HUES6 (cell line): ENCODE measurements around the gene HACE1.

ENCODE experiments used
- H3K27ac ChIP-seq: 2 replicates; pipeline ENCODE4 v1.7.0; 2013; ENCODE audit warnings: low read depth, mild to moderate bottlenecking, low read length, inconsistent platforms
- H3K27me3 ChIP-seq: 2 replicates; pipeline ENCODE4 v1.6.1; 2013; ENCODE audit warnings: low read length; ENCODE audit not compliant: control insufficient read depth, insufficient read depth
- H3K36me3 ChIP-seq: 2 replicates; pipeline ENCODE4 v1.6.1; 2013; ENCODE audit warnings: low read length; ENCODE audit not compliant: control insufficient read depth, insufficient read depth
- H3K4me1 ChIP-seq: 2 replicates; pipeline ENCODE4 v1.6.1; 2013; ENCODE audit warnings: low read length; ENCODE audit not compliant: control insufficient read depth, insufficient read depth
- H3K4me3 ChIP-seq: 2 replicates; pipeline ENCODE4 v1.5.1; 2013; ENCODE audit warnings: low read depth, low read length
- H3K9ac ChIP-seq: one replicate; pipeline ENCODE4 v1.6.1; 2013; ENCODE audit warnings: mild to moderate bottlenecking, low read length
- H3K9me3 ChIP-seq: 2 replicates; pipeline ENCODE4 v1.6.1; 2013; ENCODE audit warnings: low read depth, low read length; ENCODE audit not compliant: control insufficient read depth, insufficient read depth

The HACE1 gene

GRCh38 chr6:104704191-104704590, 155.5 kb downstream of the HACE1 start:
- Histone ChIP-seq H3K27ac (no peak overlapping the region), H3K36me3 (0 out of 2 replicates have a peak, but pooled peaks cover 1% of the 10 kb centered on the region), H3K27me3 (no peaks in the 10 kb centered on the region), H3K9me3 (no peaks in the 10 kb centered on the region), H3K4me1 (no peaks in the 10 kb centered on the region; the same call in 1 of the 2 replicates), H3K9ac (no peak overlapping the region), H3K4me3 (no peak overlapping the region)

GRCh38 chr6:104702126-104702841, 157.4 kb downstream of the HACE1 start:
- H3K4me3 ChIP-seq, result no peak overlapping the region
- no peak overlapping the region for H3K9ac ChIP-seq
- no peaks in the 10 kb centered on the region for H3K36me3 ChIP-seq
- no peaks in the 10 kb centered on the region; the same call in 1 of the 2 replicates for H3K4me1 ChIP-seq
- no peaks in the 10 kb centered on the region for H3K9me3 ChIP-seq
- H3K27me3 ChIP-seq, result no peaks in the 10 kb centered on the region
- no peak overlapping the region; the same call in 1 of the 2 replicates for H3K27ac ChIP-seq

GRCh38 chr6:104700371-104701185, 159.1 kb downstream of the HACE1 start:
- Histone ChIP-seq H3K9ac (peak overlapping the region; percentile 45), H3K9me3 (no peaks in the 10 kb centered on the region), H3K4me1 (no peaks in the 10 kb centered on the region; the same call in 1 of the 2 replicates), H3K4me3 (no peak overlapping the region), H3K36me3 (no peaks in the 10 kb centered on the region), H3K27ac (no peak overlapping the region; the same call in 1 of the 2 replicates), H3K27me3 (no peaks in the 10 kb centered on the region)

- no peak overlapping the region for H3K27ac ChIP-seq
- no peaks in the 10 kb centered on the region; the same call in 1 of the 2 replicates for H3K4me1 ChIP-seq
- no peak overlapping the region for H3K4me3 ChIP-seq
- H3K36me3 ChIP-seq, result no peaks in the 10 kb centered on the region
- H3K27me3 ChIP-seq, result no peaks in the 10 kb centered on the region
- H3K9ac ChIP-seq, result peak overlapping the region; percentile 18
- no peaks in the 10 kb centered on the region for H3K9me3 ChIP-seq
Observed at GRCh38 chr6:104699593-104700329, 160.0 kb downstream of the HACE1 start.

- Histone ChIP-seq H3K27me3 (no peaks in the 10 kb centered on the region), H3K9me3 (no peaks in the 10 kb centered on the region), H3K9ac (no peak overlapping the region), H3K36me3 (no peaks in the 10 kb centered on the region), H3K27ac (no peak overlapping the region), H3K4me1 (no peaks in the 10 kb centered on the region; the same call in 1 of the 2 replicates), H3K4me3 (no peak overlapping the region)
Observed at GRCh38 chr6:104698979-104699378, 160.7 kb downstream of the HACE1 start.

- H3K27me3 ChIP-seq, result no peaks in the 10 kb centered on the region
- H3K9me3 ChIP-seq, result peaks cover 2% of the 10 kb centered on the region; the same call in 1 of the 2 replicates
- H3K36me3 ChIP-seq, result no peaks in the 10 kb centered on the region
- no peak overlapping the region for H3K9ac ChIP-seq
- H3K4me1 ChIP-seq, result peaks cover 13% of the 10 kb centered on the region; the same call in 1 of the 2 replicates
- no peak overlapping the region for H3K27ac ChIP-seq
- no peak overlapping the region for H3K4me3 ChIP-seq
Observed at GRCh38 chr6:104692008-104692407, 167.7 kb downstream of the HACE1 start.

- H3K4me1 ChIP-seq, result peaks cover 17% of the 10 kb centered on the region; the same call in 1 of the 2 replicates
- H3K27me3 ChIP-seq, result no peaks in the 10 kb centered on the region
- no peaks in the 10 kb centered on the region for H3K36me3 ChIP-seq
- H3K4me3 ChIP-seq, result no peak overlapping the region
- H3K27ac ChIP-seq, result peak overlapping the region; percentile 14; the same call in 1 of the 2 replicates
- H3K9me3 ChIP-seq, result peaks cover 2% of the 10 kb centered on the region; the same call in 1 of the 2 replicates
- H3K9ac ChIP-seq, result peak overlapping the region; percentile 30
Observed at GRCh38 chr6:104689551-104690205, 170.0 kb downstream of the HACE1 start.

- Histone ChIP-seq H3K27me3 (no peaks in the 10 kb centered on the region), H3K36me3 (no peaks in the 10 kb centered on the region), H3K4me1 (peaks cover 17% of the 10 kb centered on the region; the same call in 1 of the 2 replicates), H3K27ac (no peak overlapping the region), H3K9ac (no peak overlapping the region), H3K4me3 (no peak overlapping the region), H3K9me3 (peaks cover 2% of the 10 kb centered on the region; the same call in 1 of the 2 replicates)
Observed at GRCh38 chr6:104688283-104688969, 171.3 kb downstream of the HACE1 start.

- H3K36me3 ChIP-seq, result no peaks in the 10 kb centered on the region
- H3K4me1 ChIP-seq, result peaks cover 17% of the 10 kb centered on the region; the same call in 1 of the 2 replicates
- no peak overlapping the region for H3K4me3 ChIP-seq
- no peaks in the 10 kb centered on the region for H3K27me3 ChIP-seq
- H3K9me3 ChIP-seq, result peaks cover 2% of the 10 kb centered on the region; the same call in 1 of the 2 replicates
- H3K27ac ChIP-seq, result no peak overlapping the region
- no peak overlapping the region for H3K9ac ChIP-seq
Observed at GRCh38 chr6:104686550-104687175, 173.1 kb downstream of the HACE1 start.
